NCI-H1436 (cell line): Measurements from ENCODE around the gene MYB.
"Not testable (repeated sequence)": the region's sequence is repeated elsewhere in the genome, so short reads cannot be mapped to it uniquely, and the experiment has no call there.

Experiments
- DNase-seq: peaks from one replicate; lab custom pipeline; 2025; lab: John Stamatoyannopoulos, UW

Gene MYB

DNA sequence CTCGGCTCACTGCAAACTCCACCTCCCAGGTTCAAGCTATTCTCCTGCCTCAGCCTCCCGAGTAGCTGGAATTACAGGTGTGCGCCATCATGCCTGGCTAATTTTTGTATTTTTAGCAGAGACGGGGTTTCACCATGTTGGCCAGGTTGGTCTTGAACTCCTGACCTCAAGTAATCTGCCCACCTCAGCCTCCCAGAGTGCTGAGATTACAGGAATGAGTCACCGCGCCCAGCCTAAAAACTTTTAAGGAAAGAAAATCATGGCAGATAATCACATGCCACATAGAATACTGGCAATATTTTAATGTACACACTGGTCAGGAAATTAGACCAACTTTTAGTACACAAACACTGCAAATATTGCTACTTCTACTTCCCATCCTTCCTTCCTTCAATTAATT, 16.7 kb upstream of the MYB start:
- not testable (repeated sequence) for DNase-seq

- DNase-seq = no peak
These were observed 16.1 kb upstream of the MYB start for GRCh38 chr6:135165031-135165430.

DNA sequence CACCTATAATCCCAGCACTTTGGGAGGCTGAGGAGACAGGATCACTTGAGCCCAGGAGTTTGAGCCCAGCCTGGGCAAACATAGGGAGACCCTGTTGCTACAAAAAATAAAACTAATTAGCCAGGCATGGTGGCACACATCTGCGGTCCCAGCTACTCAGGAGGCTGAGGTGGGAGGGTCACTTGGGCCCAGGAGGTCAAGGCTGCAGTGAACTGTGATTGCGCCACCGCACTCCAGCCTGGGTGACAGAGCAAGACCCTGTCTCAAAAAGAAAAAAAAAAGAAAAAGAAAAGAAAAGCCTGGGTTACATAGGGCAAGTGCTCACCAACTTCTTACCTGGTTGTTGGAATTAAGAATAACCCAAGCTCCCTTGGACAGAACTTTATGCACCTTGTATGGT, 14.6 kb upstream of the MYB start:
- no peak for DNase-seq

GRCh38 chr6:135167617-135168016, 13.5 kb upstream of the MYB start:
- DNase-seq = no peak

- no peak for DNase-seq
These were observed 12.3 kb upstream of the MYB start for GRCh38 chr6:135168766-135169165.

DNA sequence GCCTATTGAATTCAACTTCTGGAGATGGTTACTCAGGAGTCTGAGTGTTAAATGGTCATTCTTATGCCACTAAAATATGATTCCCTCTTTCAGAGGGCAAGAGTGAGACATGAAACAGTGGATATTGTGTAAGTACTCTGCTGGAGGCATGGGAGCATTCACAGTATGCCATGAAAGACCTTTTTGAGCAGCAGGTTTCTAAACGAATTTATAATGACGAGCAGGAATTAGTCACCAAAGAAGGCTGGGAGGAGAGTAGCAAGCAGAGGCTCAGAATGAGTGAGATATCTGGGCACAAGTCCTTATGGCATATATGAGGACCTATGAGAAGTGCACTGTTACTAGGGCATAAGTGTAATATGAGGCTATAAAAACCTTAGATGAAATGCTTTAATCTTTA, 10.9 kb upstream of the MYB start:
- DNase-seq = no peak

DNA sequence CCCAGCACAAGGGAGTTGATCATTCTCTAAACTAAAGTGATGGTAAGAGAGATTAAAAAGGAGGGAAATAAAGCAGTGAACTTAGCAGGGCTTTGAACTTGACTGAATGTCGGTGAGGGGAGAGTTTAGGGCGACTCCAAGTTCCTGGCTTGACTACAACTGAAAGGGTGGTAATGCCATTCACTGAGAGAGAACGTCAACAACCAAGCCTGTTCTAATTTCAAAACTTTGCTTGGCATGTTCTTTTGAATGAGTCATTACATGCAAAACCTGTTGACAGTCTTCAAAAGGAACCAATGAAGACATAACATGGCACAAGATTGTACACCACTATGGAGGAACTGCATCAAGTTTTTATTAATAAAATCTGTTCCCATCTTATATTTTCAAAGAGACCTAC, 10.3 kb upstream of the MYB start:
- no peak for DNase-seq

GRCh38 chr6:135173242-135173988, 7.7 kb upstream of the MYB start:
- DNase-seq = no peak

GRCh38 chr6:135173989-135174484, 7.1 kb upstream of the MYB start:
- DNase-seq = no peak

DNA sequence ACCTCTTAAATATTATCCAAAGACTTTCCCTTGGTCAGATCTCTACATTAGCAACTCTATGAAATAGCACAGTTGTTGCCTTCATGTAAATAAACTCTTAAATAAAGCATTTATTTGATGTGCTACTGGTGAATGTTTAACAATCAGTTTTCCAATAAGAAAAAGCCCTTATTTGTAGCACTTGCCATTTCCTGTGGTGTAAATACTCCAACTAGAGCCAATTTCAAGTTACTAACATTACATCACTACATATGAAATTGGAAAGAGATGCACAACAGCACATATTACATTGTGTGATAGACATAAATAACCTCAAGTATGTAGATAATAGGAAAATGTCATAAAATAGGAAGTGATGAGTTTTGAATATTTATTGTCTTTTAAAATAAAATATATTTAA, 5.0 kb upstream of the MYB start:
- no peak for DNase-seq

GRCh38 chr6:135176464-135176863, 4.6 kb upstream of the MYB start:
- DNase-seq = no peak

- no peak for DNase-seq
These were observed 1.7 kb upstream of the MYB start for GRCh38 chr6:135179372-135179771.

DNA sequence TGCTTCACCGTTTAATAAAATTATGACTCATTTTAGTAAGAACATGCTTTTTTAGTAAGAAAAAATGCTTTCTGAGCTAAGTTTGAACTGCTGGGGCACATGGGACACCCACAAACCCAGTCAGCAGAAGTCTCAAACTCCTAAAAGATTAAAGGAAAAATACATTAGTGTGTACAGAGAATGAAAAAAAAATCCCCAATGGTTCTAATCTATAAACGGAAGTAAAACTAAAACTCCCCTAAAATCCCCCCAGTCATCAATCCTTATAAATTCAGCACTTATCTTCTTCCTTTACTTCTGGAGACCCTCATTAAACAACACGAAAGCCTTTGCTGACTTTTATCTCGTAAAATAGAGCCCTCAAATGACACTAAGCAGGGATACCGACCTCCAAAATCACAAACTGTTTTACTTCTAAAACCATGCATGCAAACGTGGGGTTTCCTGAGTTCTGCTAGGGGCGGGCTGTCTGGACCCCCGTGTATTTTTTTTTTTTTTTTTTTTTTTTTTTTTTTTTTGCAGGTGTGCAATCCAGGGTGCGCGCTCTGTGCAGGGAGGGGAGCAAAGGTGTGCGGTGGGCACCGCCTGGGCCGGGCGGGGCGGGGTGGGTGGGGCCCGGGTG, 1.1 kb upstream of the MYB start:
- DNase-seq = no peak

GRCh38 chr6:135181333-135182070, 394 bp downstream of the MYB start:
- no peak for DNase-seq

- no peak for DNase-seq
These were observed 1.2 kb downstream of the MYB start for GRCh38 chr6:135182071-135183001.

GRCh38 chr6:135183002-135183531, 2.0 kb downstream of the MYB start:
- DNase-seq = peak; percentile 70

GRCh38 chr6:135183532-135184440, 2.7 kb downstream of the MYB start:
- peak; percentile 55 for DNase-seq

- DNase-seq = no peak
These were observed 4.4 kb downstream of the MYB start for GRCh38 chr6:135185483-135185882.

GRCh38 chr6:135186255-135186654, 5.1 kb downstream of the MYB start:
- no peak for DNase-seq

GRCh38 chr6:135187372-135187771, 6.3 kb downstream of the MYB start:
- DNase-seq = no peak

DNA sequence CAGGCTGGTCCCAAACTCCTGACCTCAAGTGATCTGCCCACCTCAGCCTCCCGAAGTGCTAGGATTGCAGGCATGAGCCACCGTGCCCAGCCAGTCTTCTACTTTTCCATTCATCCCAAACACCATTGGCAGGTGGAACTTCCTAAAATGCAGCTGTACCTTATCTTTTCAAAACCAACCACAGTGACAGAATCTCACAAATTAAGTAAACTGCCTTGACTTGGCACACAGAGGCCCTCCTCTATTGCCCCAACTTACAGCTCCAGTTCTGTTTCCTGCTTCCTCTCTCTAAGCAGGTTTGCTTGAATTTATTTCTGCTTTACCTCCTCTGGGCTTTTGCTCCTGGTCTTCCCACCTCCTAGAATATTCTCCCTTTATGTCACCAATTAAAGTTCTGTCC, 7.6 kb downstream of the MYB start:
- no peak for DNase-seq
